ENCODE measurements around the gene HS6ST1.
A peak's percentile ranks its signal among the peaks of the same experiment; 100 is the strongest.

The HS6ST1 gene

DNA sequence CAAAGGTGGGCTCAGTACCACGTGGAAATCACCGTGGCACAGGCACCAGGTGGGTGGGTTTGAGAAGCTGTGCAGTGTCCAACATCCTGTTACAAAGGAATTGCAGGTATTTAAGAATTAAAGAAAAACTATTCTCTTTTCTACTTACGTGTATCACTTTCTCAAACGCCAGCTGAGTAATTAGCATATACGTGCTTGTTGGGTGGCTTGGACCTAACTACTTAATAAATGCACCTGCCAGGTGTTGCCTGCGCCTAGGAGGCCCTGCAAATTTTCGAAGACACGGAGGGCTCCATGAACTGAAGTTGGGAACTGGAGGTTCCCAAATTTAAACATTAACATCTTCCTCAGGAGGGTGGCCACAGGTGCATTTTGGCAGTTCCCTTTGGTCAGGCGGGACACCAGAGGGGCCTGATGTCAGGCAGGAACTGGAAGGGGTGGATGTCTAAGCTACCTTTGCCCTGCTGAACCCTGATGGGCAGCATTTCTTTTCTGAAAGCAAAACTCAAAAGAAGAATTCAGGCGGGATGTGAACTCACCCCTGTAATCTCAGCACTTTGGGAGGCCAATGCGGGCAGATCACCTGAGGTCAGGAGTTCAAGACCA is 84.8 kb downstream of the HS6ST1 start:
- DNase-seq: no peak

DNA sequence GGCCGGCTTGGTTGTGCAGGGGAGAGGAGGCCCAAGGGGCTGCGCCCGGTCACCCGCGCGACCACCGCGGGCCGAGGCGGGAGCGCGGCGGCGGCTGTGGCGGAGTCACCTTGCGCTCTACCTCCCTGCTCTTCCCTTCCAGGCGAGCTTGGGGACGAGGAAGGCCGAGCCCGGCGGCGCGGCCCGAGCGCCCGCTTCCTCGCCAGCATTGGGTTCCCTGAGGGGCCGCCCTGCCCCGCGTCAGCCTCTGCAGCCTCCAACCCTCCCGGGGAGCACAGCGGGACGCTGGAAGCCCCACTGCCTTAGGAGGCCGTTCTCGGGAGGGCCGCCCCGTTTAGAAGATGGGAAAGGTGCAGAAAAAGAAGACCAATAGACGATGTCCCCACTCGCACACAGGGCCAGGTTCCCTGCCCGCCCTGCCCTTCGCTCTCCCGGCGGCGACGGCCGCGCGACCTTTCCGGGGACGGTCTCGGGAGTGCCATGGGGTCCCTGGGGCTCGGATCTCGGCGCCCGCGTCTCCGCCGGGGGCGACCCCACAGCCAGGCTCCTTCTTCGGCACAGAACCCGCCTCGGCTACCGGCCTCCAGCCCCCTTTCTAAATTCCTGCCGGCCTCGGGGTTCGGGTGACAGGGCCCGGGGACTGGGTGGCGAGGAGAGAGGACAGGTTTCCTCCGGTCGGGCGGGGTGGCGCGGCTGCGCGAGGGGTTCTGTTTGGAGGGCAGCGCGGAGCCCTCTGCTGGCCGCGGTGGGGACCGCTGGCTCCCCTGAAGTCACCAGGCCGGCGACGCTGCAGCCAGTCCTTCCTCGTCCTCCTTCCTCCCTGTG is 85.5 kb downstream of the HS6ST1 start:
- DNase-seq: peak; percentile 81 to 83

DNA sequence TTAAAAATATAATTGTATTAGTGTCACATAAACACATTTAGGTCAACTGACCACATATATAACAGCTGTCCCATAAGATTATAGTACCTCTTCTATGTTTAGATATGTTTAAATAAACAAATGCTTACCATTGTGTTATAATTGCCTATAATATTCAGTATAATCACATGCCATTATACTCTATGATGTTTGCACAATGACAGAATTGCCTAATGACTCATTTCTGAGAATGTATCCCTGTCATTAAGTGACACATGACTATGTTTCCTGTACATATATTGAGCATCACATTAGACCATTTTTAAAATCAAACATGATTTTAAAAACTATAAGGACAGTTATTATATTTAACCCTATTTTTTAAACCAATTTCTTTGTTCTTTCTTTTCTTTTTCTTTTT is 89.8 kb downstream of the HS6ST1 start:
- no peak for DNase-seq

DNA sequence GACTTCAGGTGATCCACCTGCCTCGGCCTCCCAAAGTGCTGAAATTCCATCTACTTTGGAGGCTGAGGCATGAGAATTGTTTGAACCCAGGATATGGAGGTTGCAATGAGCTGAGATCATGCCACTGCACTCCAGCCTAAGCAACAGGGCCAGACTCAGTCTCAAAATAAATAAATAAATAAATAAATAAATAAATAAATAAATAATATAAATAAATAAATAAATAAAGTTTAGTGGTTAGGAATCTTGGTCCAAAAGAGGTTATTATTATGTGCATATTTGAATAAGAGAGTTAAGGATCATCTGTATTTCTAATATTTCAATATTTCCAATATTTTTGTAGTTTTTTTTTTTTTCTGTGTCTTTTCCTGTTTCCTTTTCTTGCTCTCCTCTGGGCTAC is 90.8 kb downstream of the HS6ST1 start:
- DNase-seq: no peak

DNA sequence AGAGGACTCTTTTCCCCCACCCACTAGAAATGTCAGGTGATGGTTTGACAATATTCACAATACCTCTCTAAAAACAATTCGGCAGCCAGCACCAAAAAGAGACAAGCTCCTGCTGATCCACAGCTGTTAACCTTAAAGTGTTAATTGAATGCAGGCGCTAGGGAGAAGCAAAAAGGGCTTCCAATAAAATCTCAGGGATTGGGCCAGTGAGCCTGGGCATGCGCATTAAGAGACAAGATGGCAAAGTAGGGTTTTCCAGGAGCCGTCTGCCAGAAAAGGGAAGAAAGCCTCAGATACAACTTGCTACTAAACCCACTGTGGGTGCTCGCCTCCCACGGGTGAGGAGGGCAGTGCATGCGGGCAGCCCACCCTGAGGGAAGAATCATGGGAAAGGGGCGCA is 98.8 kb downstream of the HS6ST1 start:
- DNase-seq: no peak

DNA sequence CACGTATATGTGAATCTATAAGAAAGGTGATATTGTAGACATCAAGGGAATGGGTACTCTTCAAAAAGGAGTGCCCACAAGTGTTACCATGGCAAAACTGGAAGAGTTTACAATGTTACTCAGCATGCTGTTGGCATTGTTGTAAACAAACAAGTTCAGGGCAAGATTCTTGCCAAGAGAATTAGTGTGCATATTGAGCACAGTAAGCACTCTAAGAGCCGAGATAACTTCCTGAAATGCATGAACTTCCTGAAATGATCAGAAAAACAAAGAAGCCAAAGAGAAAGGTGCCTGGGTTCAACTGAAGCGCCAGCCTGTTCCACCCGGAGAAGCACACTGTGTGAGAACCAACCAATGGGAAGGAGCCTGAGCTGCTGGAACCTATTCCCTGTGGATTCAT is 101.0 kb downstream of the HS6ST1 start:
- DNase-seq: no peak

DNA sequence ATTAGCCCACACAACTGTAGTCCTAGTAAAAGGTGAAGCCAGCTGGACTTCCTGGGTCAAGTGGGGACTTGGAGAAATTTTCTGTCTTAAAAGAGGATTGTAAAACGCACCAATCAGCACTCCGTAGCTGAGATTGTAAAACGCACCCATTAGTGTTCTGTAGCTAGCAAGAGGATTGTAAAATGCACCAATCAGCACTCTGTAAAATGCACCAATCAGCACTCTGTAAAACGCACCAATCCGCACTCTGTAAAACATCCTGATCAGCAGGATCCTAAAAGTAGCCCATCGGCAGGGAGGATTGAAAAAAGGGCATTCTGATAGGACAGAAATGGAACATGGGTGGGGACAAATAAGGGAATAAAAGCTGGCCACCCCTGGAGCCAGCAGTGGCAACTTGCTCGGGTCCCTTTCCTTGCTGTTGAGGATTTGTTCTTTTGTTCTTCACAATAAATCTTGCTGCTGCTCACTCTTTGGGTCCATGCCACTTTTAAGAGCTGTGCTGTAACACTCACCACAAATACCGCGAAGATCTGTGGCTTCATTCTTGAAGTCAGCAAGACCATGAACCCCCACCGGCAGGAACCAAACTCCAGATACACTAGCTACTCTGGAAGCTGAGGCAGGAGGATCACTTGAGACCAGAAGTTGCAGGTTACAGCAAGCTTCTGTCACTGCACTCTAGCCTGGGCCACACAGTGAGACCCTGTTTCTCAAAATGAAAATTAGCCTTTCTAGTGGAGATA is 102.6 kb downstream of the HS6ST1 start:
- DNase-seq: no peak
